ENCODE measurements around the gene SLC35G4.
"Not testable (repeated sequence)": the region's sequence is repeated elsewhere in the genome, so short reads cannot be mapped to it uniquely, and the experiment has no call there.

Gene SLC35G4

DNA sequence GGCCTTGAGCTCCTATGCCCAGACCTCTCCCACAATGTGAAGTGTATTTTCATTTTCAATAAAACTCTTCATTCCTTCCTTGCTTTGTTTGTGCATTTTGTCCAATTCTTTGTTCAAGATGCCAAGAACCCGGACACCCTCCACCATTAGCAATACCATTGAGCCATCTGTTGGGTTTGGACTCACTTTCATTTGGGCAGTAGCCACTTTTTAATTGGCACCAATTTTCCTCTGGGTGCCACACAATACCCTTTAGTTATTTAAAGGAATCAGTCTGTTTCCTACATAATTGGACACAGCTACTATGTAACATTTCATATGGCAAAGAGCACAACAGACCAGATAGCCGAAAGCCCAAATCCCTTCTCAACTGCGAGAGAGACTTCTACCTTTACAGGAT lies 22.5 kb upstream of the SLC35G4 start:
- no peak for DNase-seq (ENCODE audit: low read depth)
- TF ChIP-seq CTCF (IDR thresholded peaks at IDR 0.05; ENCODE audit: low read depth, low read length, missing control alignments), result no peak
- H3K4me3 ChIP-seq (ENCODE audit: low read depth, low read length), result no peak overlapping the region

DNA sequence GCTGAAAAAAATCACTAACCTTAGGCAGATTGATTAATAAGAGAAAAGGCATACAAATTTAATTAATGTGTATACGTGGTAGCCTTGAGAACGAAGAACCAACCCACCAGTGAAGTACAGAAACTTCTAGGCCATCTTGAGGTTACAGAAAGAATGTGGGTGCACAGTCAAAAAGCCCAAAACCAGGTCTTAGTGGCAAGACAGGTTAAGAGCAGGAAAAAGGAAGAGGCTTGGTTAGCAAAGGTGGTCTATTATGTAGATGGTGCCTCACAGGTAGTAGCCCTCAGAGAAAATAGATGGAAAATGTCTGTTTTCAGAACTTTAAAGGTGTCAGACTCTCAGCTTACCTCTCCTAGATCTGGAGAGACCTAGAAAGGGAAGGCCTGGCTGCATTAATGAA lies 22.0 kb upstream of the SLC35G4 start:
- no peak for DNase-seq (ENCODE audit: low read depth)
- TF ChIP-seq CTCF (IDR thresholded peaks at IDR 0.05; ENCODE audit: low read depth, low read length, missing control alignments), result no peak
- no peak overlapping the region for H3K4me3 ChIP-seq (ENCODE audit: low read depth, low read length)

DNA sequence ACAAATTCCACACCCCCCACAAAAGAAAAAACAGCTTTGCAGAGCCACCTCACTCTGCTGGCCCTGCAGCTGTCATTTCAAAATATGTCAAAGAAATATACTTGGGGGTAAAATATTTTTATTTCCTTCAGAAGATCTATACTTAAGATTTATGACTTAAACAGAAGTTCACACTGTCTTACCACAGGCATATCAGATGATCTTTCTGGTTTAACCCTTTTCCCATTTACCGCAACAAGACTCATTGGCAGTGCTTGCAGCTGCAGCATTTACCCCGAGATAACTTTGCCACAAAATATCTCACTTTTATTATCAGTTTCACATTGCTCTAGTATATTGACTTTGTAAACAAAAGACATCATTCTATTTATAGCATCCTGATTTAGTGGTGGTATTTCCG lies 21.6 kb upstream of the SLC35G4 start:
- TF ChIP-seq CTCF (IDR thresholded peaks at IDR 0.05; ENCODE audit: low read depth, low read length, missing control alignments), result no peak
- no peak overlapping the region for H3K4me3 ChIP-seq (ENCODE audit: low read depth, low read length)
- no peak for DNase-seq (ENCODE audit: low read depth)

DNA sequence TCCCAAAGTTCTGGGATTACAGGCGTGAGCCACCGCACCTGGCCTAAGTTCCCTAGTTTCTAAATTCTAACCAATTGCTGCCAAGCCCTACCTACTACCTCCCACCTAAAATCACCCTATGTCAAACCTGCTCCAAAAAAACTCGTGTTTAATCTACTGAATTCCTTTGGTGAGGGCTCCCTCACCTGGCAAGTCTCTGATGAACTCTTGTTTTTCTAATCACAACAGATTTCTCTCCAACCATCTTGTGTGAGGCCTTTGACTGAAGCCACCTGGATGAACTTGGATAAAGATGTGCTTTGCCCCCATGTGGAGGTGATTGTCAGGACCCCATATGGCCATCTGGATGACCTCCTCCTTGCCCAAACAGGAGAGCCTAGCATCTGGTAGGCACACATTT lies 17.4 kb upstream of the SLC35G4 start:
- DNase-seq (ENCODE audit: low read depth), result no peak
- no peak overlapping the region for H3K4me3 ChIP-seq (ENCODE audit: low read depth, low read length)
- no peak for TF ChIP-seq CTCF (IDR thresholded peaks at IDR 0.05; ENCODE audit: low read depth, low read length, missing control alignments)

DNA sequence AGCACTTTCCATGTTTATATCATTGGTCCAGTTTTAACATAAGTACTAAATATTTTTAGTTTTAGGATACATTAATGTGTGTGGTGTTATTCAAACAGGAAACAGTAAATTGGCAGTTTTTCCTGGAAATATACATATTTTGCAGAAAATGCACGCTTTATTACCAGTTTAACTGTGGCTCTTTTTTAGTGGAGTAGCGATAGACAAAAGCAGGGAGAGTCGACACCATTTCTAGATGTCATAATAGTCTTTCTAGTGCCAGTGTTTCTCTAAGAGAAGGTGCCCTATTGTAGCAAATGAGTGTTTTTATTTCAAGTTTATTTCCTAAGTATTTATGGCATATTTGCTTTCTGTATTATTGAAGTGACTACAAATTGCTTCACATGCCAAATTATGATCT lies 9.1 kb upstream of the SLC35G4 start:
- TF ChIP-seq CTCF (IDR thresholded peaks at IDR 0.05; ENCODE audit: low read depth, low read length, missing control alignments), result no peak
- H3K4me3 ChIP-seq (ENCODE audit: low read depth, low read length), result no peak overlapping the region

DNA sequence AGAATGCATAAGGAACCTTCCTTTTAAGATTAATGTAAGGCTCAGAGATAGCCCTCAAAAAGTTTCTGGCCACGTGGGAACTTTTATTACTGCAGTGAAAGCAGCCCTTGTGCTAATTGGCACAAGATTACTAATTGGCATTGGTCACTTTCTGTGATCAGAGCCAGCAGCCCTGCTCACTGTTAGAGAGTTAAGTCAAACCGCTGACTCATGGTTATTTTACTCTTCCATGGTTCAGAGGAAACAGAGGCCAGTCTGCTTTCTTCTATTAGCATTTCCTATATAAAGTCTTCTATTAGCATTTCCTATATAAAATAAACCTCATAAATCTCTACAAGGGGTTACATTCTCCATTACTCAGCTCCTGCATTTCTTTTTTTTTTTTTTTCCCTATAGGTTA lies 1.5 kb upstream of the SLC35G4 start:
- no peak for TF ChIP-seq CTCF (IDR thresholded peaks at IDR 0.05; ENCODE audit: low read depth, low read length, missing control alignments)
- DNase-seq (ENCODE audit: low read depth), result no peak
- H3K4me3 ChIP-seq (ENCODE audit: low read depth, low read length), result no peak overlapping the region

More for the DNA sequence above, 9.1 kb upstream of the SLC35G4 start:
- no peak for DNase-seq (ENCODE audit: low read depth)

DNA sequence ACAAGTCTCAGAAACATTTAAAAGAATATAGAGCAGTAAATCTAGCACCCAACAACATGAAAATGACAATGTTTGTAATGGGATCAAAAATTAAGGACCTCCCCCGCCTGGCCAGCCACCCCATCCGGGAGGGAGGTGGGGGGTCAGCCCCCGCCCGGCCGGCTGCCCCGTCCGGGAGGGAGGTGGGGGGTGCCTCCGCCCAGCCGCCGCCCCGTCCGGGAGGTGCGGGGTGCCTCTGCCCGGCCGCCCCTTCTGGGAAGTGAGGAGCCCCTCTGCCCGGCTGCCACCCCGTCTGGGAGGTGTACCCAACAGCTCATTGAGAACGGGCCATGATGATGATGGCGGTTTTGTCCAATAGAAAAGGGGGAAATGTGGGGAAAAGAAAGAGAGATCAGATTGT lies 778 bp upstream of the SLC35G4 start:
- H3K4me3 ChIP-seq (ENCODE audit: low read depth, low read length); DNase-seq (ENCODE audit: low read depth): not testable (repeated sequence)

DNA sequence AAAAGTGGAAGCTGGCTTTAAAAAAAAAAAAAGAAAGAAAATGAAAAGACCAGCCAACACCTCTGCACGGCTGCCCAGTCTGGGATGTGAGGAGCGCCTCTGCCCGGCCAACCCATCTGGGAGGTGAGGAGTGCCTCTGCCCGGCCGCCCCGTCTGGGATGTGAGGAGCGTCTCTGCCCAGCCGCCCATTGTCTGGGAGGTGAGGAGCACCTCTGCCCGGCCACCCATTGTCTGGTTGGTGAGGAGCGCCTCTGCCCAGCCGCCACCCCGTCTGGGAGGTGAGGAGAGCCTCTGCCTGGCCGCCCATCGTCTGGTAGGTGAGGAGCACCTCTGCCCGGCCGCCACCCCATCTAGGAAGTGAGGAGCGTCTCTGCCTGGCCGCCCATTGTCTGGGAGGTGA lies 3.7 kb downstream of the SLC35G4 start:
- not testable (repeated sequence) for DNase-seq (ENCODE audit: low read depth); H3K4me3 ChIP-seq (ENCODE audit: low read depth, low read length)

DNA sequence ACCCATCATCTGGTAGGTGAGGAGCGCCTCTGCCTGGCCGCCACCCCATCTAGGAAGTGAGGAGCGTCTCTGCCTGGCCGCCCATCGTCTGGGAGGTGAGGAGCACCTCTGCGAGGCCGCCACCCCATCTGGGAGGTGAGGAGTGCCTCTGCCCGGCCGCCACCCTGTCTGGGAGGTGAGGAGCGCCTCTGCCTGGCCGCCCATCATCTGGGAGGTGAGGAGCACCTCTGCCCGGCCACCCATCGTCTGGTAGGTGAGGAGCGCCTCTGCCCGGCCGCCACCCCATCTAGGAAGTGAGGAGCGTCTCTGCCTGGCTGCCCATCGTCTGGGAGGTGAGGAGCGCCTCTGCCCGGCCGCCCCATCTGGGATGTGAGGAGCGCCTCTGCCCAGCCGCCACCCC lies 4.2 kb downstream of the SLC35G4 start:
- H3K4me3 ChIP-seq (ENCODE audit: low read depth, low read length); DNase-seq (ENCODE audit: low read depth): not testable (repeated sequence)

GRCh38 chr18:11614042-11614441 lies 4.6 kb downstream of the SLC35G4 start:
- not testable (repeated sequence) for DNase-seq (ENCODE audit: low read depth); H3K4me3 ChIP-seq (ENCODE audit: low read depth, low read length)

GRCh38 chr18:11614981-11615380 lies 5.6 kb downstream of the SLC35G4 start:
- not testable (repeated sequence) for H3K4me3 ChIP-seq (ENCODE audit: low read depth, low read length); DNase-seq (ENCODE audit: low read depth)

GRCh38 chr18:11647310-11647709 lies 37.9 kb downstream of the SLC35G4 start:
- not testable (repeated sequence) for H3K4me3 ChIP-seq (ENCODE audit: low read depth, low read length); DNase-seq (ENCODE audit: low read depth)

DNA sequence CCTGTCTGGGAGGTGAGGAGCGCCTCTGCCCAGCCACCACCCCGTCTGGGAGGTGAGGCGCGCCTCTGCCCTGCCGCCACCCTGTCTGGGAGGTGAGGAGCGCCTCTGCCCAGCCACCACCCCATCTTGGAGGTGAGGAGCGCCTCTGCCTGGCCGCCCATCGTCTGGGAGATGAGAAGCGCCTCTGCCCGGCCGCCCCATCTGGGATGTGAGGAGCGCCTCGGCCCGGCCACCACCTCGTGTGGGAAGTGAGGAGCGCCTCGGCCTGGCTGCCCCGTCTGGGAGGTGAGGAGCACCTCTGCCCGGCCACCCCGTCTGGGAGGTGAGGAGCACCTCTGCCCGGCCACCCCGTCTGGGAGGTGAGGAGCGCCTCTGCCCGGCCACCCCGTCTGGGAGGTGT lies 38.4 kb downstream of the SLC35G4 start:
- not testable (repeated sequence) for DNase-seq (ENCODE audit: low read depth); H3K4me3 ChIP-seq (ENCODE audit: low read depth, low read length)

All from GM12864 (cell line).